HepG2 (cell line): ENCODE measurements around the gene SRSF2. TPM values are rescaled to one million over a fixed set of nuclear protein-coding genes. Genes with fewer than 3 reads are reported as not detected.

Experiments used
- ATAC-seq: fragments of 200-7000 bp; cut with Tn5 transposase; 3 replicates; pipeline ENCODE4 v1.9.1; 2020; ENCODE audit warnings: mild to moderate bottlenecking, moderate library complexity
- BruUV-seq: library from RNA; stranded (reverse); fragments of 400-500 nt; replicated peaks from 2 replicates; lab custom pipeline; 2021; lab: Mats Ljungman, UMichigan
- CTCF ChIA-PET: fragments of 300-600 bp; formaldehyde crosslinking; extraction: SDS; loops from one replicate; lab custom pipeline; 2021; ENCODE audit warnings: low total read pairs, inconsistent platforms, low intra/inter-chr PET ratio; lab: Yijun Ruan, JAX
- POLR2A ChIA-PET: fragments of 350-600 bp; sonication (Branson Sonifier 250); formaldehyde crosslinking; loops from one replicate; lab custom pipeline; 2020; ENCODE audit warnings: antibody characterized with exemption, inconsistent platforms; lab: Yijun Ruan, JAX
- DNase-seq: peaks from one replicate; pipeline ENCODE4 v3.0.0-alpha.2; 2015; ENCODE audit warnings: low spot score
- FAIRE-seq: peaks from 3 replicates; lab custom pipeline; 2011; peaks lifted over from hg19 to GRCh38; lab: Jason Lieb, UNC
- H2AFZ ChIP-seq: one replicate; pipeline ENCODE4 v1.6.1; 2011; ENCODE audit warnings: low read length, inconsistent platforms
- H3K27ac ChIP-seq: fragments of 300-600 bp; 3 replicates; pipeline ENCODE4 v1.8.0; 2011; ENCODE audit warnings: mixed run types, mild to moderate bottlenecking, mixed read lengths, low read length, inconsistent platforms; ENCODE audit not compliant: insufficient read depth; ENCODE audit errors: extremely low read length
- H3K27me3 ChIP-seq, 2 experiments: fragments of 200-600 bp in 1 of 2; 2 replicates in 1 of 2; 3 replicates in 1 of 2; pipeline versions ENCODE4 v1.6.0 to v1.8.0; 2011; ENCODE audit warnings: low read length in 2 of 2, mild to moderate bottlenecking in 2 of 2, moderate library complexity in 2 of 2, inconsistent platforms in 1 of 2; ENCODE audit not compliant: insufficient read depth in 2 of 2, control insufficient read depth in 1 of 2
- H3K36me3 ChIP-seq, 2 experiments: fragments of 200-600 bp in 1 of 2; replicated peaks in 1 of 2; 2 replicates in 1 of 2; 3 replicates in 1 of 2; pipeline versions ENCODE4 v1.5.1 to v1.8.0; 2011; ENCODE audit warnings: low read length in 2 of 2, inconsistent platforms in 1 of 2; ENCODE audit not compliant: insufficient read depth in 2 of 2, control insufficient read depth in 1 of 2
- H3K4me1 ChIP-seq: 2 replicates; pipeline ENCODE4 v1.5.1; 2012; ENCODE audit warnings: low read length, inconsistent platforms; ENCODE audit not compliant: insufficient read depth
- H3K4me2 ChIP-seq: 2 replicates; pipeline ENCODE4 v1.6.0; 2011; ENCODE audit warnings: low read depth, low read length, inconsistent platforms
- H3K4me3 ChIP-seq, 3 experiments: fragments of 200-600 bp in 1 of 3; sonication (generic), shearing (Covaris generic) in 1 of 3; replicated peaks in 1 of 3; 2 replicates each; pipeline ENCODE4 v1.5.1; 2011 to 2016; ENCODE audit warnings: low read length in 3 of 3, inconsistent platforms in 2 of 3, low read depth in 2 of 3, mild to moderate bottlenecking in 2 of 3, control low read depth in 1 of 3, mixed read lengths in 1 of 3; ENCODE audit not compliant: insufficient read depth in 1 of 3
- H3K79me2 ChIP-seq: one replicate; pipeline ENCODE4 v1.6.1; 2011; ENCODE audit warnings: low read length, inconsistent platforms; ENCODE audit not compliant: insufficient read depth
- H3K9ac ChIP-seq: 2 replicates; pipeline ENCODE4 v1.6.0; 2011; ENCODE audit warnings: mild to moderate bottlenecking, low read depth, low read length, inconsistent platforms; ENCODE audit not compliant: insufficient read depth
- H3K9me3 ChIP-seq: 2 replicates; pipeline ENCODE4 v1.5.1; 2012; ENCODE audit warnings: mild to moderate bottlenecking, low read length
- H4K20me1 ChIP-seq: 2 replicates; pipeline ENCODE4 v1.6.0; 2011; ENCODE audit warnings: inconsistent platforms, mild to moderate bottlenecking, low read length, moderate library complexity; ENCODE audit not compliant: insufficient read depth
- ADNP ChIP-seq: sonication (generic); formaldehyde crosslinking; IDR thresholded peaks from 2 replicates; pipeline ENCODE4 v1.4.0; 2020; ENCODE audit warnings: missing genetic modification reagents
- ARNT2 ChIP-seq: sonication (generic); formaldehyde crosslinking; IDR thresholded peaks from 2 replicates; pipeline ENCODE4 v1.8.0; 2022; ENCODE audit warnings: mild to moderate bottlenecking, low read depth, missing genetic modification reagents, moderate library complexity
- ATRX ChIP-seq: sonication (generic); formaldehyde crosslinking; IDR thresholded peaks from 2 replicates; pipeline ENCODE4 v1.4.0; 2020; ENCODE audit warnings: missing genetic modification reagents, borderline replicate concordance
- CAMTA2 ChIP-seq: sonication (generic); formaldehyde crosslinking; IDR thresholded peaks from 2 replicates; pipeline ENCODE4 v1.4.0; 2020; ENCODE audit warnings: mild to moderate bottlenecking, missing genetic modification reagents, borderline replicate concordance
- DR1 ChIP-seq: sonication (generic); formaldehyde crosslinking; IDR thresholded peaks from 2 replicates; pipeline ENCODE4 v1.8.0; 2021; ENCODE audit warnings: mild to moderate bottlenecking, missing genetic modification reagents, inconsistent platforms
- HNRNPH1 ChIP-seq: fragments of 200-400 bp; formaldehyde crosslinking; optimal IDR thresholded peaks from 2 replicates; pipeline ENCODE3; 2017; ENCODE audit warnings: mild to moderate bottlenecking, low read depth, low read length
- MTF1 ChIP-seq: sonication (generic); formaldehyde crosslinking; IDR thresholded peaks from 2 replicates; pipeline ENCODE4 v1.5.0; 2020; ENCODE audit warnings: missing genetic modification reagents
- MXI1 ChIP-seq: IDR thresholded peaks from 3 replicates; pipeline ENCODE4 v1.6.1; 2012; ENCODE audit warnings: low read depth, low read length, inconsistent platforms, borderline replicate concordance
- NFKB2 ChIP-seq: sonication (generic); formaldehyde crosslinking; IDR thresholded peaks from 2 replicates; pipeline ENCODE4 v1.4.0; 2020; ENCODE audit warnings: missing genetic modification reagents, borderline replicate concordance
- NFRKB ChIP-seq: fragments of 450-650 bp; IDR thresholded peaks from 2 replicates; pipeline ENCODE4 v1.6.1; 2017
- SIX1 ChIP-seq: sonication (generic); formaldehyde crosslinking; IDR thresholded peaks from 2 replicates; pipeline ENCODE4 v1.4.0; 2020; ENCODE audit warnings: missing genetic modification reagents, borderline replicate concordance
- SKI ChIP-seq: fragments of 450-650 bp; IDR thresholded peaks from one replicate; pipeline ENCODE4 v1.6.1; 2018; ENCODE audit warnings: mild to moderate bottlenecking; ENCODE audit not compliant: partially characterized antibody
- SNAPC2 ChIP-seq: sonication (generic); formaldehyde crosslinking; IDR thresholded peaks from 2 replicates; pipeline ENCODE4 v1.8.1; 2022; ENCODE audit warnings: mild to moderate bottlenecking, missing genetic modification reagents
- ZFX ChIP-seq: sonication (generic); formaldehyde crosslinking; IDR thresholded peaks from 2 replicates; pipeline ENCODE4 v1.4.0; 2020; ENCODE audit warnings: mild to moderate bottlenecking, low read depth, missing genetic modification reagents, moderate library complexity
- ZFY ChIP-seq: sonication (generic); formaldehyde crosslinking; IDR thresholded peaks from 2 replicates; pipeline ENCODE4 v1.4.0; 2020; ENCODE audit warnings: missing genetic modification reagents
- ZMAT3 ChIP-seq: sonication (generic); formaldehyde crosslinking; conservative IDR thresholded peaks from 2 replicates; pipeline ENCODE4 v1.7.0; 2021; ENCODE audit warnings: missing genetic modification reagents
- ZNF17 ChIP-seq: sonication (generic); formaldehyde crosslinking; IDR thresholded peaks from 2 replicates; pipeline ENCODE4 v1.5.0; 2020; ENCODE audit warnings: mild to moderate bottlenecking, missing genetic modification reagents
- WGBS: methylation state at CpG from one replicate; pipeline ENCODE4 v1.1.6; 2017; ENCODE audit warnings: low lambda C conversion rate; 5-methylcytosine and 5-hydroxymethylcytosine counted together
- in situ Hi-C: cut with HindIII; loops from 2 replicates; pipeline ENCODE4 v1.10.0; 2017; ENCODE audit warnings: low pct_unique_long_range_greater_than_20kb; ENCODE audit not compliant: extremely low pct_ligation_motif_present
- intact Hi-C: fragments of 100-400 bp; cut with micrococcal nuclease; formaldehyde crosslinking; loops from one replicate; pipeline ENCODE4 v1.10.0; 2022; ENCODE audit not compliant: unreplicated experiment
- polyA plus RNA-seq, 8 experiments: library from polyadenylated mRNA; depleted of rRNA in 3 of 8; stranded (reverse) in 7 of 8; unstranded in 1 of 8; fragments of >200 nt; fragmentation: Illumina TruSeq in 4 of 8; extraction: Trizol in 4 of 8; gene quantifications; 2 replicates each; pipeline versions ENCODE4 v1.2.1 to v1.2.3, GENCODE V29; 2011 to 2016; ENCODE audit warnings: low read depth in 4 of 8, missing spikeins in 1 of 8, mixed read lengths in 1 of 8; ENCODE audit not compliant: insufficient read depth in 1 of 8
- total RNA-seq, 5 experiments: library from RNA; depleted of rRNA; stranded (reverse); fragments of >200 nt; fragmentation: Illumina TruSeq; extraction: Trizol; gene quantifications; 2 replicates each; pipeline ENCODE4 v1.2.3, GENCODE V29; 2016; ENCODE audit warnings: low read depth in 1 of 5
- TF ChIP-seq, protein P1 (sequence below): sonication (generic); formaldehyde crosslinking; IDR thresholded peaks from 2 replicates; pipeline ENCODE4 v1.4.0; 2020; ENCODE audit warnings: missing genetic modification reagents
- TF ChIP-seq, protein P2 (sequence below): sonication (generic); formaldehyde crosslinking; IDR thresholded peaks from 2 replicates; pipeline ENCODE4 v1.5.0; 2020; ENCODE audit warnings: mild to moderate bottlenecking, missing genetic modification reagents, moderate library complexity
- TF ChIP-seq, protein P3 (sequence below): sonication (generic); formaldehyde crosslinking; IDR thresholded peaks from 2 replicates; pipeline ENCODE4 v1.4.0; 2020; ENCODE audit warnings: mild to moderate bottlenecking, missing genetic modification reagents

SRSF2 gene
- total and polyA plus RNA-seq, 2 of the 13 experiments (the other 11 are each of a cell fraction or from before 2014, with no cell fraction given), result 306 to 319 TPM

DNA sequence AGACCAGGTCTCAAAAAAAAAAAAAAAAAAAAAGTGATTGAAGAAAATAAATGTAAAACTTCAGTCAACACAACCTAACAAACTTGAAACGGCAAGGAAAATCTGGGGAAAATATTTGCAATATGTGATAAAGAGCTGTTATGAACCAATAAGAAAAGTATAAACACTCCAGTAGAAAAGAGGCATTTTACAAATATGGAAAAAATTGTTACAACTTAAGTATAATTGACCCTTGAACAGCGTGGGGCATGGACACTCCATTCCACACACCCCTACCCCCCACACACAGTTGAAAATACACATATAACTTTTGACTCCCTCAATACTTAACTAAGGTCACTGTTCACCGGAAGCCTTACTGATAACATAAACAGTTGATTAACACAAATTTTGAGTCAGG is 21.4 kb upstream of the SRSF2 start:
- Histone ChIP-seq H3K4me1 (peaks cover 14% of the 10 kb centered on the region), H2AFZ (no peak overlapping the region), H3K4me2 (no peak overlapping the region), H3K79me2 (no peaks in the 10 kb centered on the region), H3K27me3 (no peaks in the 10 kb centered on the region), H4K20me1 (no peaks in the 10 kb centered on the region; the same call in 1 of the 2 replicates), H3K27ac (no peak overlapping the region), H3K4me3 (no peak overlapping the region), H3K9ac (no peak overlapping the region), H3K9me3 (peaks cover 5% of the 10 kb centered on the region; the same call in 1 of the 2 replicates), H3K36me3 (peaks cover 6 to 19% of the 10 kb centered on the region in 2 experiments; a peak in 4 of 5 replicates)
- POLR2A ChIA-PET, result no interaction called here
- ATAC-seq (no peak), DNase-seq (no peak), FAIRE-seq (no peak)
- WGBS, result 95% methylated on average over 3 of the region's 3 CpGs
- CTCF ChIA-PET, result no interaction called here
- intact Hi-C loops, result no loop called here
- in situ Hi-C loops, result no loop called here
- no peak for TF ChIP-seq MTF1
- no peak for TF ChIP-seq ZFX (CRISPR knock-in tag)
- TF ChIP-seq ZMAT3, result no peak
- TF ChIP-seq HNRNPH1, result no peak
- no peak for TF ChIP-seq ATRX (CRISPR knock-in tag)
- no peak for TF ChIP-seq NFKB2 (CRISPR knock-in tag)
- no peak for TF ChIP-seq SIX1 (CRISPR knock-in tag)
- TF ChIP-seq MXI1, result no peak
- TF ChIP-seq, protein P1, sequence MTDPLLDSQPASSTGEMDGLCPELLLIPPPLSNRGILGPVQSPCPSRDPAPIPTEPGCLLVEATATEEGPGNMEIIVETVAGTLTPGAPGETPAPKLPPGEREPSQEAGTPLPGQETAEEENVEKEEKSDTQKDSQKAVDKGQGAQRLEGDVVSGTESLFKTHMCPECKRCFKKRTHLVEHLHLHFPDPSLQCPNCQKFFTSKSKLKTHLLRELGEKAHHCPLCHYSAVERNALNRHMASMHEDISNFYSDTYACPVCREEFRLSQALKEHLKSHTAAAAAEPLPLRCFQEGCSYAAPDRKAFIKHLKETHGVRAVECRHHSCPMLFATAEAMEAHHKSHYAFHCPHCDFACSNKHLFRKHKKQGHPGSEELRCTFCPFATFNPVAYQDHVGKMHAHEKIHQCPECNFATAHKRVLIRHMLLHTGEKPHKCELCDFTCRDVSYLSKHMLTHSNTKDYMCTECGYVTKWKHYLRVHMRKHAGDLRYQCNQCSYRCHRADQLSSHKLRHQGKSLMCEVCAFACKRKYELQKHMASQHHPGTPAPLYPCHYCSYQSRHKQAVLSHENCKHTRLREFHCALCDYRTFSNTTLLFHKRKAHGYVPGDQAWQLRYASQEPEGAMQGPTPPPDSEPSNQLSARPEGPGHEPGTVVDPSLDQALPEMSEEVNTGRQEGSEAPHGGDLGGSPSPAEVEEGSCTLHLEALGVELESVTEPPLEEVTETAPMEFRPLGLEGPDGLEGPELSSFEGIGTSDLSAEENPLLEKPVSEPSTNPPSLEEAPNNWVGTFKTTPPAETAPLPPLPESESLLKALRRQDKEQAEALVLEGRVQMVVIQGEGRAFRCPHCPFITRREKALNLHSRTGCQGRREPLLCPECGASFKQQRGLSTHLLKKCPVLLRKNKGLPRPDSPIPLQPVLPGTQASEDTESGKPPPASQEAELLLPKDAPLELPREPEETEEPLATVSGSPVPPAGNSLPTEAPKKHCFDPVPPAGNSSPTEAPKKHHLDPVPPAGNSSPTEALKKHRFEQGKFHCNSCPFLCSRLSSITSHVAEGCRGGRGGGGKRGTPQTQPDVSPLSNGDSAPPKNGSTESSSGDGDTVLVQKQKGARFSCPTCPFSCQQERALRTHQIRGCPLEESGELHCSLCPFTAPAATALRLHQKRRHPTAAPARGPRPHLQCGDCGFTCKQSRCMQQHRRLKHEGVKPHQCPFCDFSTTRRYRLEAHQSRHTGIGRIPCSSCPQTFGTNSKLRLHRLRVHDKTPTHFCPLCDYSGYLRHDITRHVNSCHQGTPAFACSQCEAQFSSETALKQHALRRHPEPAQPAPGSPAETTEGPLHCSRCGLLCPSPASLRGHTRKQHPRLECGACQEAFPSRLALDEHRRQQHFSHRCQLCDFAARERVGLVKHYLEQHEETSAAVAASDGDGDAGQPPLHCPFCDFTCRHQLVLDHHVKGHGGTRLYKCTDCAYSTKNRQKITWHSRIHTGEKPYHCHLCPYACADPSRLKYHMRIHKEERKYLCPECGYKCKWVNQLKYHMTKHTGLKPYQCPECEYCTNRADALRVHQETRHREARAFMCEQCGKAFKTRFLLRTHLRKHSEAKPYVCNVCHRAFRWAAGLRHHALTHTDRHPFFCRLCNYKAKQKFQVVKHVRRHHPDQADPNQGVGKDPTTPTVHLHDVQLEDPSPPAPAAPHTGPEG (CRISPR knock-in tag), result no peak
- TF ChIP-seq, protein P2, sequence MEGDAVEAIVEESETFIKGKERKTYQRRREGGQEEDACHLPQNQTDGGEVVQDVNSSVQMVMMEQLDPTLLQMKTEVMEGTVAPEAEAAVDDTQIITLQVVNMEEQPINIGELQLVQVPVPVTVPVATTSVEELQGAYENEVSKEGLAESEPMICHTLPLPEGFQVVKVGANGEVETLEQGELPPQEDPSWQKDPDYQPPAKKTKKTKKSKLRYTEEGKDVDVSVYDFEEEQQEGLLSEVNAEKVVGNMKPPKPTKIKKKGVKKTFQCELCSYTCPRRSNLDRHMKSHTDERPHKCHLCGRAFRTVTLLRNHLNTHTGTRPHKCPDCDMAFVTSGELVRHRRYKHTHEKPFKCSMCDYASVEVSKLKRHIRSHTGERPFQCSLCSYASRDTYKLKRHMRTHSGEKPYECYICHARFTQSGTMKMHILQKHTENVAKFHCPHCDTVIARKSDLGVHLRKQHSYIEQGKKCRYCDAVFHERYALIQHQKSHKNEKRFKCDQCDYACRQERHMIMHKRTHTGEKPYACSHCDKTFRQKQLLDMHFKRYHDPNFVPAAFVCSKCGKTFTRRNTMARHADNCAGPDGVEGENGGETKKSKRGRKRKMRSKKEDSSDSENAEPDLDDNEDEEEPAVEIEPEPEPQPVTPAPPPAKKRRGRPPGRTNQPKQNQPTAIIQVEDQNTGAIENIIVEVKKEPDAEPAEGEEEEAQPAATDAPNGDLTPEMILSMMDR (CRISPR knock-in tag), result no peak
- no peak for TF ChIP-seq ZFY
- no peak for TF ChIP-seq NFRKB
- TF ChIP-seq CAMTA2 (CRISPR knock-in tag), result no peak
- no peak for TF ChIP-seq ADNP (CRISPR knock-in tag)
- TF ChIP-seq, protein P3, sequence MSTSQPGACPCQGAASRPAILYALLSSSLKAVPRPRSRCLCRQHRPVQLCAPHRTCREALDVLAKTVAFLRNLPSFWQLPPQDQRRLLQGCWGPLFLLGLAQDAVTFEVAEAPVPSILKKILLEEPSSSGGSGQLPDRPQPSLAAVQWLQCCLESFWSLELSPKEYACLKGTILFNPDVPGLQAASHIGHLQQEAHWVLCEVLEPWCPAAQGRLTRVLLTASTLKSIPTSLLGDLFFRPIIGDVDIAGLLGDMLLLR (CRISPR knock-in tag), result no peak
- no peak for TF ChIP-seq ARNT2 (CRISPR knock-in tag)
- TF ChIP-seq ZNF17, result no peak
- TF ChIP-seq DR1 (CRISPR knock-in tag), result no peak
- no peak for TF ChIP-seq SNAPC2 (CRISPR knock-in tag)
- TF ChIP-seq SKI, result no peak
- no TSS peak for BruUV-seq
